Peyer's patch (tissue), 4 donors: ENCODE data around the gene CD9. TPM values are rescaled to one million over a fixed set of nuclear protein-coding genes. Genes with fewer than 3 reads are reported as not detected.

Source experiments
- DNase-seq, 3 donors: peaks; one replicate each; pipeline ENCODE4 v3.0.0-alpha.2; 2017 to 2019
- H3K27ac ChIP-seq, 4 donors: fragments of 200-600 bp; sonication (generic); one replicate each; pipeline ENCODE4 v1.5.1; 2016 to 2019
- H3K27me3 ChIP-seq, 2 donors: fragments of 200-600 bp; sonication (generic); one replicate each; pipeline ENCODE4 v1.5.1; 2019
- H3K36me3 ChIP-seq, 3 donors: fragments of 200-600 bp; sonication (generic); one replicate each; pipeline ENCODE4 v1.5.1; 2016 to 2019
- H3K4me1 ChIP-seq, 4 donors: fragments of 200-600 bp; sonication (generic); one replicate each; pipeline ENCODE4 v1.5.1; 2016 to 2019
- H3K4me3 ChIP-seq, 4 donors: fragments of 200-600 bp; sonication (generic); 1 replicate in 3 of 4; 2 replicates in 1 of 4; pipeline ENCODE4 v1.5.1; 2016 to 2019; ENCODE audit warnings: mild to moderate bottlenecking in 1 of 4
- H3K9me3 ChIP-seq, 4 donors: fragments of 200-600 bp; sonication (generic); one replicate each; pipeline ENCODE4 v1.5.1; 2016 to 2019; ENCODE audit warnings: mild to moderate bottlenecking in 1 of 4
- CTCF ChIP-seq, 6 experiments: fragments of 450-650 bp in 4 of 6; fragments of 200-600 bp in 2 of 6; sonication (generic) in 1 of 6; IDR thresholded peaks; one replicate each; pipeline ENCODE4 v1.5.1; 2017 to 2019; ENCODE audit warnings: antibody characterized with exemption in 6 of 6, mild to moderate bottlenecking in 3 of 6, moderate library complexity in 1 of 6
- POLR2A ChIP-seq, 2 donors: fragments of 450-650 bp; IDR thresholded peaks; one replicate each; pipeline ENCODE4 v1.5.1; 2017; ENCODE audit warnings: antibody characterized with exemption in 2 of 2, mild to moderate bottlenecking in 2 of 2, moderate library complexity in 2 of 2
- total RNA-seq, 4 donors: library from RNA; depleted of rRNA; stranded (reverse); fragments of >200 nt; gene quantifications; one replicate each; pipeline ENCODE4 v1.1.0, GENCODE V29; 2016

Gene CD9
- total RNA-seq, 4 donors from 2014 or later, result 31.4 to 176 (median 141) TPM

DNA sequence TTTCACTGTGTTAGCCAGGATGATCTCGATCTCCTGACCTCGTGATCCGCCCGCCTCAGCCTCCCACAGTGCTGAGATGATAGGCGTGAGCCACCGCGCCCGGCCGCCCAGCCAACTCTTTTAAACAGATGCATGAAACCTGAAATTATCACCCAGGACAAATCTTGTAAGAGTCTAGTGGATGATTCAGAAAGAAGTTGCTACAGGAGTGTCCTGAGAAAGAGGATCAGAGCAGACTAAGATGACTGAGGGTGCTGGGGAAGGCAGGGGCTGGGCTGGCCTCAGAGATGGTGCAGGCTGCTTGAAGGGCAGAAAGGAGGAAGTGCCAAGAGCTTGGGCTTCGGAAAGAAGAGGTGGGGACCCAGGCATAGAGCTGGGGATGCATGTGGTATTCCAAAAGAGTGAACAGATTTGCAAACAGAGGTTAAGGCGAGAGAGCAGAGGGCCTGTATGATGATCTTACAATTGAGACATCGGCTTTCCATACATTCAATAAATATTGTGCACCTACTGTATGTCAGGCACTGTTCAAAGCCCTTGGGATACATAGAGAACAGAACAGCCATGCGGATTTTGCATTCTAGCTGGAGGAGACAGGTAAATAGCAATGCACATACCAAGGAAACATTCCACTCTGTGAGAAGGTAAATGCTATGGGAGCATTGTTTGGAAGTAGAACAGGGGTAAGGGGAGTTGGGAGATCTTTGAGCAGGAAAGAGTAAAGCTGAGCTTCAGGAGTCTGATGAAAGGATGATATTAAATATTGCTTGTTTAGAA, 7.4 kb upstream of the CD9 start:
- Histone ChIP-seq H3K27me3 (no peaks in the 10 kb centered on the region), H3K4me3 (no peak overlapping the region), H3K9me3 (no peaks in the 10 kb centered on the region), H3K36me3 (no peaks in the 10 kb centered on the region), H3K27ac (no peak overlapping the region), H3K4me1 (no peaks in the 10 kb centered on the region)
- DNase-seq, result no peak
- TF ChIP-seq POLR2A (IDR thresholded peaks at IDR 0.05), result no peak
- no peak for TF ChIP-seq CTCF (IDR thresholded peaks at IDR 0.05)

DNA sequence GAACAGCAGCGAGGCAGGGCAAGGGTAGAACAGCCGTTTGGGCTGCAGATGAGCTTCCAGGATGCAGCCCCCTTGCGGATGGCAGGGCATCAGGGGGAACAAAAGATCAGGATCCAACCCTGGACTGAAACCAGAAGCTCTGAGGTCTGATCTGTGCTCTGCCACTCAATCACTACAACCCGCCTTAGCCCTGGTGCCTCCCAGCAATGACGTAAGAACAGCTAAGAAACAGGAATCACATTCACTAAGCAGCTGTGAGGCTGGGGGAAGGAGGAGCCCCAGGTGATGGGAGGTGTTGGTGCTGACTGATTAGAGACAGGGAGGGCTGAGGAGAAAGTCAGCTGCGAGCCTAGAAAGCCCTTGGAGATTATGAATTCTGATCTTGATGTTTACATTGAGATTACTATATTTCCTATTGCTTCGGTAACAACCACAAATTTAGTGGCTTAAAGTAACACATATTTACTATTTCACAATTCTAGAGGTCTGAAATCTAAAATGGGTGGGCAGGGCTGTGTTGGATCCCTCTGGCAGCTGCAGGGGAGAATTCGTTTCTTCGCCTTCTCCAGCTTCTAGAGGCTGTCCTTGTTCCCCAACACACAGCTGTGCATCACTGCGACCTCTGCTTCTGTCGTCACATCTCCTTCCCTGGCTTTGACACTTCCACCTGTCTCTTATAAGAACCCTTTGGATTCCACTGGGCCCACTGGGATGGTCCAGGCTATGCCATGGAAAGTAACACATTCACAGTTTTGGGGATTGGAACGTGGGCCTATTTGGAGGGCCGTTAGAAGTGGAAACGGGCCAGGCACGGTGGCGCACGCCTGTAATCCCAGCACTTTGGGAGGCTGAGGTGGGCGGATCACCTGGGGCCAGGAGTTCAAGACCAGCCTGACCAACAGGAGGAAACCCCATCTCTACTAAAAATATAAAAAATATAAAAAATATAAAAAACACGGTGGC, 6.1 kb upstream of the CD9 start:
- Histone ChIP-seq H3K9me3 (no peaks in the 10 kb centered on the region), H3K4me1 (peaks cover 0 to 2% (median 0%) of the 10 kb centered on the region in 4 donors), H3K27me3 (no peaks in the 10 kb centered on the region), H3K27ac (no peak overlapping the region), H3K4me3 (no peak overlapping the region), H3K36me3 (no peaks in the 10 kb centered on the region)
- TF ChIP-seq CTCF (IDR thresholded peaks at IDR 0.05) (no peak), POLR2A (IDR thresholded peaks at IDR 0.05) (no peak)
- peak in 2 of 3 donors; percentile 55 to 73 for DNase-seq

DNA sequence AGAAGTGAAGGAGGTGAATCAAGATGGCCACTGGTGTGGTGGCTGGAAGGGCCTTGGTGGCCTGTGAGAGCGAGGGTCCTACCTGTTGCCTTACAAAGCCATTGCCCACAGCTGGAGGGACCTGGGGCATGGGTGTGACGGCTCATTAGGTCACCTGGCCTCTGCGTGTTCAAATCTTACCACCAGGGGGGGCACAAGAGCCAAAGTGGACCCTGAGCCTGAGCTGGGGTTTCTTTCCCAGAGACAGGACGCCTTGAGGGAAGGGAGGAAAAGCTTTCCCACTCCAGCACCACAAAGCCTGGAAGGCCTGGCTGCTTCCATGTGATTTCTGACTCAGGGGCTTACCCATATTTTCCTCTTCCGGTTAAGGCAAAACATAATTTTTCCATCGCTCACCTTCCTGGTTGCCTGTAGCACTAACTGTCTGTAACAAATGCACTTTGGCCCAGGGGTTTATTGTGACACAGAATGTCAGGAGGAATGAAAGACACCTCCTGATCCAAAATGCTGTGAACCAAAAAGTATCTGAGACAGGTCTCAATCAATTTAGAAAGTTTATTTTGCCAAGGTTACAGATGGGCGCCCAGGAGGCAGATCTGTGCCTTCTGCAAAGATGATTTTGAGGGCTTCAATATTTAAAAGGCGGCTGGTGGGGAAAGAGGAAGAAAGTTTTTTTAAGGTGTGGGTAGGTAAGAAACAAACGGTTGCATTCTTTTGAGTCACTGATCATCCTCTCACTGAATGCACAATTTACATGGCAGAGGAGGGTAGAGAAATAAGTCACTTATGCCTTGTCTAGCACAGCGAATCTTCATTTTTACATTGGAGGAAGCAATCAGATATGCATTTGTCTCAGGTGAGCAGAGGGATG, 4.3 kb upstream of the CD9 start:
- Histone ChIP-seq H3K9me3 (no peaks in the 10 kb centered on the region), H3K27ac (peak overlapping the region in 3 of 4 donors; percentile 52 to 71 (median 69)), H3K27me3 (no peaks in the 10 kb centered on the region), H3K36me3 (no peaks in the 10 kb centered on the region), H3K4me1 (peaks cover 0 to 8% (median 3%) of the 10 kb centered on the region in 4 donors), H3K4me3 (no peak overlapping the region)
- TF ChIP-seq POLR2A (IDR thresholded peaks at IDR 0.05) (peak in 1 of 2 donors; percentile 42), CTCF (IDR thresholded peaks at IDR 0.05) (peak; percentile 59 to 98 (median 96))
- peak; percentile 76 to 94 (median 92) for DNase-seq

GRCh38 chr12:6198051-6198450, 2.1 kb upstream of the CD9 start:
- Histone ChIP-seq H3K4me1 (peaks cover 0 to 24% (median 5%) of the 10 kb centered on the region in 4 donors), H3K27me3 (no peaks in the 10 kb centered on the region), H3K27ac (peak overlapping the region in 2 of 4 donors; percentile 95 to 97), H3K9me3 (no peaks in the 10 kb centered on the region), H3K36me3 (no peaks in the 10 kb centered on the region), H3K4me3 (no peak overlapping the region)
- TF ChIP-seq CTCF (IDR thresholded peaks at IDR 0.05) (no peak), POLR2A (IDR thresholded peaks at IDR 0.05) (no peak)
- peak in 1 of 3 donors; percentile 56 for DNase-seq

DNA sequence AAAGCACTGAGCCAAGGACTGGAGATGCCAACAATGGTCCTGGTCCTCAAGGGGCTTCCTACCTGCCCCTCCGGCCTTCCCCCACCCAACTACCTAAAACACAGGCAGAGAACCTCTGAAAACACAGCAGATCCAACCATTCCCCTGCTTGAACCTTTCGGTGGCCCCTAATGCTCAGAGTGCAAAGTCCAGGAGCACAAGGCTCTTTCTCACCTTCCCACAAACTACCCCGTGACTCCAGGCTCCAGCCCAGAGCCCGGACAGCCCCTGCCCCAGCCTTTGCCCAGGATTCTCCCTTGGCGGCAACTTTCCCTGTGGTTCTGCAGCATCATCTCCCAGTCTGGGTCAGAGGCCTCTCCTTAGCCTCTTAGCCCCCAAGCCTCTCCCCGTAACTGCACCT, 1.6 kb upstream of the CD9 start:
- peak in 1 of 3 donors; percentile 50 for DNase-seq
- no peaks in the 10 kb centered on the region for H3K9me3 ChIP-seq
- no peaks in the 10 kb centered on the region for H3K27me3 ChIP-seq
- peak overlapping the region in 2 of 4 donors; percentile 95 to 97 for H3K27ac ChIP-seq
- peaks cover 0 to 29% (median 5%) of the 10 kb centered on the region in 4 donors for H3K4me1 ChIP-seq
- no peak for TF ChIP-seq CTCF (IDR thresholded peaks at IDR 0.05)
- no peak for TF ChIP-seq POLR2A (IDR thresholded peaks at IDR 0.05)
- H3K4me3 ChIP-seq, result no peak overlapping the region
- H3K36me3 ChIP-seq, result no peaks in the 10 kb centered on the region
